Neural cell (in vitro differentiated cells): ENCODE results near the gene EYS. TPM values are rescaled to one million over a fixed set of nuclear protein-coding genes. Genes with fewer than 3 reads are reported as not detected.

ENCODE experiments used
- H2AFZ ChIP-seq: fragments of 200-600, 300-800 bp; sonication (generic), shearing (Covaris generic); 2 replicates; pipeline ENCODE4 v1.6.0; 2014; ENCODE audit warnings: low read depth, mild to moderate bottlenecking, antibody characterized with exemption, low read length, moderate library complexity
- H3F3A ChIP-seq: fragments of 200-600 bp; shearing (Covaris generic); 2 replicates; pipeline ENCODE4 v1.6.1; 2016; ENCODE audit warnings: mild to moderate bottlenecking, moderate library complexity, mixed read lengths, antibody characterized with exemption, low read length; ENCODE audit not compliant: insufficient read depth, poor library complexity, severe bottlenecking
- H3K27ac ChIP-seq: fragments of 200-600, 300-800 bp; sonication (generic), shearing (Covaris generic); 2 replicates; pipeline ENCODE4 v1.5.1; 2014; ENCODE audit warnings: mild to moderate bottlenecking, low read length, moderate library complexity
- H3K27me3 ChIP-seq: fragments of 300-800, 200-600 bp; sonication (generic), shearing (Covaris generic); 2 replicates; pipeline ENCODE4 v1.6.0; 2014; ENCODE audit warnings: mild to moderate bottlenecking, low read depth, low read length, moderate library complexity; ENCODE audit not compliant: insufficient read depth
- H3K36me3 ChIP-seq: fragments of 300-800, 200-600 bp; sonication (generic), shearing (Covaris generic); 2 replicates; pipeline ENCODE4 v1.5.1; 2014; ENCODE audit warnings: mild to moderate bottlenecking, antibody characterized with exemption, low read length, moderate library complexity; ENCODE audit not compliant: insufficient read depth
- H3K4me2 ChIP-seq: fragments of 300-800, 200-600 bp; sonication (generic), shearing (Covaris generic); 2 replicates; pipeline ENCODE4 v1.6.0; 2014; ENCODE audit warnings: mild to moderate bottlenecking, low read length
- H3K4me3 ChIP-seq: fragments of 300-800, 200-600 bp; sonication (generic), shearing (Covaris generic); 2 replicates; pipeline ENCODE4 v1.5.1; 2014; ENCODE audit warnings: mild to moderate bottlenecking, low read length, moderate library complexity
- H3K79me2 ChIP-seq: fragments of 200-600 bp; shearing (Covaris generic); replicated peaks from 2 replicates; pipeline ENCODE4 v1.6.0; 2014; ENCODE audit warnings: mild to moderate bottlenecking, low read length, moderate library complexity; ENCODE audit not compliant: insufficient read depth
- H3K9ac ChIP-seq: fragments of 300-800, 200-600 bp; sonication (generic), shearing (Covaris generic); 2 replicates; pipeline ENCODE4 v1.6.1; 2016; ENCODE audit warnings: mild to moderate bottlenecking, low read length, mixed read lengths
- H3K9me2 ChIP-seq: fragments of 200-600 bp; shearing (Covaris generic); 2 replicates; pipeline ENCODE4 v1.6.1; 2016; ENCODE audit warnings: mild to moderate bottlenecking, low read length, mixed read lengths; ENCODE audit not compliant: insufficient read depth
- H3K9me3 ChIP-seq: fragments of 200-600, 300-800 bp; sonication (generic), shearing (Covaris generic); 2 replicates; pipeline ENCODE4 v1.6.1; 2016; ENCODE audit warnings: mild to moderate bottlenecking, mixed run types, low read length, moderate library complexity, mixed read lengths
- H4K20me1 ChIP-seq: fragments of 200-600 bp; shearing (Covaris generic); 2 replicates; pipeline ENCODE4 v1.6.1; 2016; ENCODE audit warnings: mild to moderate bottlenecking, mixed run types; ENCODE audit not compliant: insufficient read depth
- CTCF ChIP-seq: fragments of 450-650 bp; IDR thresholded peaks from 2 replicates; pipeline ENCODE4 v1.5.1; 2014; ENCODE audit warnings: antibody characterized with exemption, mild to moderate bottlenecking, moderate library complexity; ENCODE audit not compliant: poor library complexity, severe bottlenecking
- EP300 ChIP-seq: fragments of 450-650 bp; conservative IDR thresholded peaks from 2 replicates; pipeline ENCODE4 v1.6.1; 2014; ENCODE audit warnings: antibody characterized with exemption, mild to moderate bottlenecking, moderate library complexity; ENCODE audit not compliant: poor library complexity, severe bottlenecking
- EZH2 ChIP-seq: fragments of 200-600, 300-800 bp; shearing (Covaris generic), sonication (generic); IDR thresholded peaks from 2 replicates; pipeline ENCODE4 v1.6.1; 2014; ENCODE audit warnings: antibody characterized with exemption, low read length, borderline replicate concordance, mild to moderate bottlenecking; ENCODE audit not compliant: insufficient read depth, poor library complexity, severe bottlenecking
- MXI1 ChIP-seq: fragments of 450-650 bp; conservative IDR thresholded peaks from 2 replicates; pipeline ENCODE4 v1.6.1; 2014; ENCODE audit warnings: antibody characterized with exemption, mild to moderate bottlenecking; ENCODE audit not compliant: poor library complexity, severe bottlenecking
- POLR2AphosphoS5 ChIP-seq: IDR thresholded peaks from 2 replicates; pipeline ENCODE4 v1.6.1; 2012
- RAD21 ChIP-seq: fragments of 450-650 bp; conservative IDR thresholded peaks from 2 replicates; pipeline ENCODE4 v1.6.1; 2014; ENCODE audit warnings: antibody characterized with exemption, mild to moderate bottlenecking, moderate library complexity
- REST ChIP-seq: IDR thresholded peaks from 2 replicates; pipeline ENCODE4 v1.6.1; 2012; ENCODE audit warnings: borderline replicate concordance
- SMC3 ChIP-seq: fragments of 450-650 bp; conservative IDR thresholded peaks from 2 replicates; pipeline ENCODE4 v1.6.1; 2014; ENCODE audit warnings: antibody characterized with exemption, mild to moderate bottlenecking, moderate library complexity; ENCODE audit not compliant: poor library complexity
- TAF1 ChIP-seq: IDR thresholded peaks from 2 replicates; pipeline ENCODE4 v1.6.1; 2012; ENCODE audit warnings: low read depth
- polyA plus RNA-seq: library from polyadenylated mRNA; depleted of rRNA; stranded (reverse); fragments of >200 nt; gene quantifications from 2 replicates; pipeline ENCODE4 v1.2.3, GENCODE V29; 2014

Gene EYS
- polyA plus RNA-seq, 1 donor from 2014 or later: 0.38 TPM

GRCh38 chr6:64445038-64445437 is 1262.0 kb downstream of the EYS start:
- no peaks in the 10 kb centered on the region for H3K79me2 ChIP-seq
- no peaks in the 10 kb centered on the region for H3K27me3 ChIP-seq
- H3K9me2 ChIP-seq: no peaks in the 10 kb centered on the region
- no peaks in the 10 kb centered on the region for H3F3A ChIP-seq
- TF ChIP-seq TAF1 (no peak), MXI1 (no peak), EZH2 (no peak), EP300 (no peak), CTCF (no peak), RAD21 (no peak), POLR2AphosphoS5 (no peak), SMC3 (no peak), REST (no peak)
- H3K9ac ChIP-seq: no peak overlapping the region
- H3K27ac ChIP-seq: no peak overlapping the region
- no peak overlapping the region for H3K4me2 ChIP-seq
- no peaks in the 10 kb centered on the region for H3K9me3 ChIP-seq
- H3K4me3 ChIP-seq: no peak overlapping the region
- H3K36me3 ChIP-seq: no peaks in the 10 kb centered on the region
- no peaks in the 10 kb centered on the region for H4K20me1 ChIP-seq
- H2AFZ ChIP-seq: no peak overlapping the region

- H3K9ac ChIP-seq: no peak overlapping the region
These were observed 1267.8 kb downstream of the EYS start for GRCh38 chr6:64439274-64439673.

More at GRCh38 chr6:64439274-64439673, 1267.8 kb downstream of the EYS start:
- H4K20me1 ChIP-seq: no peaks in the 10 kb centered on the region
- no peak overlapping the region for H3K4me2 ChIP-seq
- H2AFZ ChIP-seq: no peak overlapping the region
- no peaks in the 10 kb centered on the region for H3F3A ChIP-seq
- H3K9me3 ChIP-seq: no peaks in the 10 kb centered on the region
- no peaks in the 10 kb centered on the region for H3K27me3 ChIP-seq
- H3K79me2 ChIP-seq: no peaks in the 10 kb centered on the region
- no peaks in the 10 kb centered on the region for H3K36me3 ChIP-seq
- no peak overlapping the region for H3K4me3 ChIP-seq
- H3K9me2 ChIP-seq: no peaks in the 10 kb centered on the region
- no peak for TF ChIP-seq EZH2
- TF ChIP-seq RAD21: no peak
- no peak for TF ChIP-seq EP300
- TF ChIP-seq REST: no peak
- no peak for TF ChIP-seq SMC3
- no peak for TF ChIP-seq MXI1
- no peak for TF ChIP-seq TAF1
- TF ChIP-seq CTCF: no peak
- no peak for TF ChIP-seq POLR2AphosphoS5
- no peak overlapping the region for H3K27ac ChIP-seq
